Inflammatory macrophage treated with lipopolysaccharide for 4 hours (primary cell): ENCODE data around the gene SLC4A7.
"Not testable (repeated sequence)": the region's sequence is repeated elsewhere in the genome, so short reads cannot be mapped to it uniquely, and the experiment has no call there.

Experiments used
- DNase-seq: peaks from one replicate; pipeline ENCODE4 v3.0.0-alpha.2; 2020

SLC4A7 gene

DNA sequence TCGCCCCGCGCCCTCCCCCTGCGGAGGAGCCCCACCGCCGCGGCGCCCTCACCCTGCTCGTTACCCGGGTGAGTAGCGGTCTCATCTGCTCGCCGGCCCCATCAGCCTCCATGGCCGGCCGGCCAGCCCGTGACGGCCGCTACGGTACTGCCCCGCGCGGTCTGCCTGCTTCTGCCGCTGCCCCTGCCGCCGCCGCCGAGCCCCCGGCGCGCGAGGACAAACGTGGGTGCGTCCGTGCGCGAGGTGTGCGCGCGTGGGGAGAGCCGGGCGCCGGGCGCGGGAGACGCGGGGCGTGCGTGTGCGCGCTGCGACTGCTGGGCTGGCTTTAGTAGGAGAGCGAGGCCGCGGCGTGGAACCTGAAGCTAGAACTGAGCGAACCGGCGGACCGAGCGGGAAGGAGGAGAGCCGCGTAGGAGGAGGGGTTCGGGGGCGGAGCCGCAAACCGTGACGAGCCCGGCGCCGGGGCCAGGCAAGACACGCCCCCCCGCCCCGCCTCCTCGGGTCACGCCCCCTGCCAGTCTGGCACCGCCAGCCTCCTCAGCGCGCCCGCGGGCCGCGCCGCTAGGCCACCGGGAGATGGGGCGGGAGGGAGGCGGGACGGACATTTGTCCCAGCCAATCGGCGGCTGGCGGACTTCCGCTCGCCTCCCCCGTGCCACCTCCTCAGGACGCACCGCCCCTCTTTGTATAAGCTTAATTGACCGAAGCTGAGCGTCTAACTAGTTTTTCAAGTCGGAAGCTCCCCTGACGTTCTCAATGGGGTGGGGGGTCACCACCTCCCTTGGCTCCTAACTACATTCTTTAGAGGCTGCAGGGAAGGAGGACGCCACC lies at the start of gene SLC4A7:
TSS of gene SLC4A7 (minus strand) at position 370 of the 830 bp plus-strand sequence. CDS start at position 112, 258 bp downstream.
- peak; percentile 97 for DNase-seq

DNA sequence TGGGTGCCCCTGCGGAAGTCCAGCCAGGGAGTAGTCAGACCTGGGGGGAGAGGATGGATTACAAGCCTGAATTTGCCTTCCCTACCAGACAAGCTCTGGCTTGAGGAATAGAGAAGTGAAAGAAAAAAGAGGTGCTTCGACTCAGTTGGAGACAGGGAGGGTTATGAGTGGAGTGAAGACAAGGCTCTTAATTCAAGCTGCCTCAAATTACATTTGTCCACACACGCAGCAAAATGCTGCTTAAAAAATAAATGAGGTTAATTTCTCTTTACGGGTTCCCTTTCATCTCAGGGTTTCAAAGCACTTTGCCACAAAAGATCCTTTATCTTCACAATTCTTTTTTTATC lies 49.0 kb upstream of the SLC4A7 start:
- DNase-seq: peak; percentile 55

GRCh38 chr3:27532426-27533260 lies 48.5 kb upstream of the SLC4A7 start:
- DNase-seq: no peak

- not testable (repeated sequence) for DNase-seq
Observed at GRCh38 chr3:27531193-27531751, 47.1 kb upstream of the SLC4A7 start.

GRCh38 chr3:27528791-27529190 lies 44.6 kb upstream of the SLC4A7 start:
- DNase-seq: peak; percentile 46

GRCh38 chr3:27526614-27527315 lies 42.6 kb upstream of the SLC4A7 start:
- no peak for DNase-seq

- no peak for DNase-seq
Observed at GRCh38 chr3:27521872-27522265, 37.7 kb upstream of the SLC4A7 start.

- DNase-seq: peak; percentile 95
Observed at GRCh38 chr3:27521179-27521871, 37.1 kb upstream of the SLC4A7 start.

DNA sequence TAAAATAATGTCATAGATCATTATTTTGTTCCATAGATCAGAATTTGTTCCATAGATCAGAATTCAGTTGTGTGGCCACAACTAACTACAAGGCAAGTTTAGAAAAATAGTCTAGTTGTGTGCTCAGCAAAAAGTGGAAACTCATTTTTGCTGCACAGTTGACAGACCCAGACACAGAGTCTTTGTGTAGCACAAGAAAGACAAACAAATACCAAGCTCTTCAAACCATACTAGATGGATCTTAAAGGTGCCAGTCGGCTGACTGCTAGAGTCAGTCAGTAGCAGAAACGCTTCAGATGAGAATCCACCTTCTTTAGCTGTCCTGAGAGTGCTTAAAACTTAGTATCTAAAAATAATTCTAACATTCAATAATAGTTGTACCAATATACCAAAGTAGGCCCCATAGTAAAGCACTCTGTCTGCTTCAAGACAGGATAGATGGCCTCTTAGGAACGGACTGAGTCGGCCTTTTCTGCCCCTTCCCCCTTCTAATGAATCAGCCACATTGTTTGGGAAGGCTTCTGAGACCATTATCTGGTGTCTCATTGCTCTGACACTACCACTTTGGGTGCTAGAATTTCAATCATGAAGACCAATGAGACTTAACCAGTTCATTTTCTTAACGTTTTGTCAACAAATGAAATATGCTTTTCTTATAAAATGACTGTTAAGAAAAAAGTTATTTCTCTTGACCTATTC lies 27.7 kb upstream of the SLC4A7 start:
- no peak for DNase-seq

- DNase-seq: peak; percentile 80
Observed at GRCh38 chr3:27509376-27509775, 25.2 kb upstream of the SLC4A7 start.

DNA sequence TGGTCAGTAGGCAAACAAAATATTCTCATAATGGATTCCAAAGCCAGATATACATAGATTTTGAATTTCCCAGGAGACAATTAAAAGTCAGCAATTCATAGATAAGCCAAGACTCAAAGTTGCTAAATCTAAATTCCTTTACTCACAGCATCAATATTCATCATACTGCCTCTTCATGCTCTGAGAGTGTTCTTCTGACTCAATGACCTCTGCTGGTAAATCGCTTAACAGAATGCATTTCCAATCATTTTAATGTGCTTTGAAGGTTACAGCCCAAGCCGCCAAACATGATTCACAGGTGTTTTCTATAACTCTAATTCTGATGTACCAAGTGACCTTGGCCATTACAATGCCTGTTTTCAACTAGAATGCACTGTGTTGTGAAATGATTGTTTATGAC lies 24.2 kb upstream of the SLC4A7 start:
- DNase-seq: no peak

DNA sequence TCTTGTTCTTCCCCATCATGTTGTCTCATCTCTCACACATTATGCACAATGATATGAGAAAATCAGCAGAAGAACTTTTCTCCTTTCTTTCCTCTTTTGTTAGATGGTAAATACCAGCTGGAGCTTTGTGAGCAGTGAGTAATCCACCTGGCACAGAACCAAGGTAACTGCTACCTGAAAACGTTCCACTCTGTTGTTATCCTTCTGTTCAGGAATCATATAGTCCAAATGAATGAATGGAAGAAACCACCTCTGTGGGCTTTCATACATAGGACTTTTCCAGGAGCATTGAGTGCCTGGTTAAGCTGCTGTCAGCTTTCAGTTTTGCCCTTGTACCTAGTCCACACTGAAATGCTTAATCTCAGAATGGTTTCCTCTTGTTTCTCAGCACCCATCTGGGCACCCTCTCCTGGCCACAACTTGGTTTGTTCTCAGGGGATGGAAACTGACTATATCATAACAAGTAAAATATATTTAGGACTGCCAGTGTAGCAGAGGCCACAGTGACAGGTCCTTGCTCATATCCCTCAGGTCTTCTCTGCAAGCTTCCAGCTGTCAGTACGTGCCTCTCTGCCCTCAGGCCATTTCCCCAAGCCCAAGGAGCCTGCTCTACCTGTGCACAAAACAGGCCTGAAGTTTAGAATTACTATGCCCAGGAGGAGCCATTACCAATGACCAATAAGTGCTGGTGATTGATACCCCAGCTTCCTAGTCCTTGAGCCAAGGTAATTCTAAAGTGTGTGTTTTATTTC lies 23.5 kb upstream of the SLC4A7 start:
- no peak for DNase-seq

DNA sequence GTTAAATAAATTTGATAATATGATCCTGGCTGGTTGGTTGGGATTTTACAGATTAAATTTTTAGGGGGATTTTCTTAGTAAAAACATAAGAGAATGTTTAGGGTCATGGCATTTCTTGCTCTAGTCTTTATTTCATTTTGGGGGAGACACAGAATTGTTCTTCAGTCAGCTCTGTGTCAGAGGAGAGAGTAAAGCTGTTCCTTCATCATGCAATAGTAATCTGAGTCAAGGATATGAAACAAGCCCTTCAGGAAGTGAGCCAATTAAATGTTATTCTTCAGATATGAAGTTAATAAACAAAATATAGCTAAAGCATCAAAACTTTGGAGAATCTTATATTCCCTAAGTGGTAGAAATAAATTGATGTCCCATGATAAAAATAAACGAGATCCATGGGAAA lies 22.9 kb upstream of the SLC4A7 start:
- DNase-seq: peak; percentile 25

- DNase-seq: no peak
Observed at GRCh38 chr3:27504749-27505148, 20.6 kb upstream of the SLC4A7 start.

DNA sequence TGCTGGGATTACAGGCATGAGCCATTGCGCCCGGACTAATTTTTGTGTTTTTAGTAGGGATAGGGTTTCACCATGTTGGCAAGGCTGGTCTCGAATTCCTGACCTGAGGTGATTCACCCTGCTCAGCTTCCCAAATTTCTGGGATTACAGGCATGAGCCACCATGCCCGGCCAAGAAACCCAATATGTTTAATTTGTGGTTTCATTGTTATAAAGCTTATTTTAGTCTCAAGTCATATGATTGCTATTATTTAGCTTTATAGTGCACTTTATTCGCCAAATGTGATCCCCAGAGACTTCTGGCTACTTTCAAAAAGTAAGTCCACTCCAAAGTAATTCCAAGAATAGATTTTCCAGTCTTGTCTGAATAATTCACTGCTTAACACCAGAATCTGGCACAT lies 19.3 kb upstream of the SLC4A7 start:
- DNase-seq: no peak

- DNase-seq: no peak
Observed at GRCh38 chr3:27501759-27502158, 17.6 kb upstream of the SLC4A7 start.

DNA sequence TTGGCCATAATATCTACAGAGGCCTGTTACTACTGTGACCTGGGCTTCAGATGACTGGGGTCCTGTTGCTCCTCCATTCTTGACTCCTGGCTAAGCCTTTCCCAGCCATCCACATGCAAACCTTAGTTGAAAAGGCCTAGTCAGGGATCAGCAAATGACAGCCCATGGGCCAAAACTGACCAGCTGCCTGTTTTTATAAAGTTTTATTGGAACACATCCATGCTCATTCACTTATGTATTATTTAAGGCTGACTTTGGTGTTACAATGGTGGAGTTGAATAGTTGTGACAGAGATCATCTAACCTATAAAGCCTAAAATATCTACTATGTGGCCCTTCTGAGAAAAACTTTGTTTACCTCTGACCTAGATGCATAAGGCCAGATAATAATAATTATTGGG lies 16.8 kb upstream of the SLC4A7 start:
- no peak for DNase-seq

GRCh38 chr3:27500035-27500434 lies 15.9 kb upstream of the SLC4A7 start:
- DNase-seq: peak; percentile 63

- no peak for DNase-seq
Observed at GRCh38 chr3:27494784-27495183, 10.6 kb upstream of the SLC4A7 start.

GRCh38 chr3:27488821-27489220 lies 4.6 kb upstream of the SLC4A7 start:
- no peak for DNase-seq

- no peak for DNase-seq
Observed at GRCh38 chr3:27487383-27487782, 3.2 kb upstream of the SLC4A7 start.
